ENCODE data around the gene PFN3. TPM values are rescaled to one million over a fixed set of nuclear protein-coding genes. Genes with fewer than 3 reads are reported as not detected.
"Not testable (repeated sequence)": the region's sequence is repeated elsewhere in the genome, so short reads cannot be mapped to it uniquely, and the experiment has no call there.

PFN3 gene
- total RNA-seq, 1 experiment from 2014 or later, result not detected

DNA sequence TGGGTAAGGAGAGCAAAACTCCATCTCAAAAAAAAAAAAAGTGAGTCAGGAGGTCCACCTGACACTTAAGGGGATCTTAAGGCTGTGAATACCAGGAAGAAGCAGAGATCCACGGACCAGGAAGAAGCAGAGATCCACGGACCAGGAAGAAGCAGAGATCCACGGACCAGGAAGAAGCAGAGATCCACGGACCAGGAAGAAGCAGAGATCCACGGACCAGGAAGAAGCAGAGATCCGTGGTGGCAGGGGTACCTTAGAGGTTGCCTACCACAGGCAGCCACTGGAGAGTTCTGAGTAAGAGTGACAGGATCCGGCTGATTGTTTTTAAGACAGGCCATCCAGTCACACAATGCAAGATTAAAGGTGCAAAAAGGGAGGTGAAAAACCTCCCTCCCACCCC, 20.0 kb upstream of the PFN3 start:
- H3K4me1 ChIP-seq, result peaks cover 13% of the 10 kb centered on the region
- DNase-seq; H3K36me3 ChIP-seq; H3K4me3 ChIP-seq; H3K27me3 ChIP-seq; H3K27ac ChIP-seq; H3K9me3 ChIP-seq (replicated peaks): not testable (repeated sequence)

DNA sequence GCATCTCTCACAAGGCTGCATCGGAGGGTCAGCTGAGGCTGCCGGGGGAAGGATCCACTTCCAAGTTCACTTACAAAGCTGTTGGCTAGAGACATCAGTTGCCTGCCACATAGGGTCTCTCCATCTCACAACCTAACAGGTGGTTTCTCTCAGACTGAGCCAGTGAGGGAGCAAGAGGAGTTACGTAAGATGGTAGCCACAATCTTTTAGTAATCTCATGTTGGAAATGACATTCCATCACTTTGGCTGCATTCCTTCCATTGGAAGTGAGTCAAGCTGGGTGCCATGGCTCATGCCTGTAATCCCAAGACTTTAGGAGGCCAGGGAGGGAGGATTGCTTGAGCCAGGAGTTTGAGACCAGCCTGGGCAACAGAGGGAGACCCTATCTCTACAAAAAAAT, 18.6 kb upstream of the PFN3 start:
- Histone ChIP-seq H3K36me3 (no peaks in the 10 kb centered on the region), H3K4me1 (peaks cover 16% of the 10 kb centered on the region), H3K9me3 (replicated peaks) (no peaks in the 10 kb centered on the region), H3K27me3 (no peaks in the 10 kb centered on the region), H3K27ac (no peak overlapping the region), H3K4me3 (no peak overlapping the region)
- DNase-seq, result peak; percentile 44 to 62

DNA sequence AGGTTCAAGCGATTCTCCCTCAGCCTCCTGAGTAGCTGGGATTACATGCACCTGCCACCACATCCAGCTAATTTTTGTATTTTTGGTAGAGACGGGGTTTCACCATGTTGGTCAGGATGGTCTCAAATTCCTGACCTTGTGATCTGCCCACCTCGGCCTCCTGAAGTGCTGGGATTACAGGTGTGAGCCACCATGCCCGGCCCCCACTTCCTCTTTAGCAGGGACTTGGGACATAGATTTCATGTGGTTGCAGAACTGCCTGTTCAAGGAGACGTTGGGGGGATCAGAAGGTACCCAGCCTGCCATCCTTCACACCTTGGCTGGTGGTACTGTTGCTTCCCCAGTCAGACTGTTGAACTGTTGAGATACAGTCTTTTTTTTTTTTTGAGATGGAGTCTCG, 16.6 kb upstream of the PFN3 start:
- not testable (repeated sequence) for H3K4me3 ChIP-seq; H3K27ac ChIP-seq; DNase-seq; H3K36me3 ChIP-seq; H3K9me3 ChIP-seq (replicated peaks); H3K27me3 ChIP-seq
- peaks cover 34% of the 10 kb centered on the region for H3K4me1 ChIP-seq

GRCh38 chr5:177414481-177414880, 14.0 kb upstream of the PFN3 start:
- Histone ChIP-seq H3K36me3 (no peaks in the 10 kb centered on the region), H3K4me1 (peaks cover 32% of the 10 kb centered on the region), H3K4me3 (no peak overlapping the region), H3K27ac (no peak overlapping the region), H3K27me3 (no peaks in the 10 kb centered on the region), H3K9me3 (replicated peaks) (no peaks in the 10 kb centered on the region)
- DNase-seq, result no peak

GRCh38 chr5:177412603-177413233, 12.3 kb upstream of the PFN3 start:
- H3K27ac ChIP-seq, result peak overlapping the region; percentile 79
- no peaks in the 10 kb centered on the region for H3K36me3 ChIP-seq

DNA sequence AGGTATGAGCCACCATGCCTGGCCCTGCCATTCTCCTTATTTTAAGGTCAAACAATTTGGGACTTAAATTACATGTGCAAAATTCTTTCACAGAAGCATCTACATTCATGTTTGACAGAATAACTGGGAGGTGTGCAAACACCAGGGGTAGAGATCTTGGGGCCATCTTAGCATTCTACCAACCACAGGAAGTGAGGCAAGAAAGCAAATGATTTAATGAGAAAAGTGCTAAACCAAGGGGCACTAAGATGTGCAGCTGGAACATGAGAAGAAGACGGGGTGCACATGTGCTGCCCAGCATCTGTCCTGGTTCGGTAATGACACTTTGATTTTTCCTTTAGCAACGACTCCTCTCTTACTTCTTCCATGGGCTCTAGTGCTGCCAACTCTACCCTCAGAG, 10.1 kb upstream of the PFN3 start:
- no peaks in the 10 kb centered on the region for H3K36me3 ChIP-seq
- no peak for DNase-seq

More at GRCh38 chr5:177412603-177413233, 12.3 kb upstream of the PFN3 start:
- no peaks in the 10 kb centered on the region for H3K9me3 ChIP-seq (replicated peaks)
- H3K4me1 ChIP-seq, result peaks cover 32% of the 10 kb centered on the region
- no peaks in the 10 kb centered on the region for H3K27me3 ChIP-seq
- peak; percentile 92 to 96 for DNase-seq
- H3K4me3 ChIP-seq, result no peak overlapping the region

GRCh38 chr5:177409043-177409801, 8.8 kb upstream of the PFN3 start, which contains the start of gene F12:
F12 (minus strand) TSS chr5:177409564; CDS start chr5:177409527, 37 bp downstream.
- H3K9me3 ChIP-seq (replicated peaks), result no peaks in the 10 kb centered on the region
- no peaks in the 10 kb centered on the region for H3K36me3 ChIP-seq
- H3K4me1 ChIP-seq, result peaks cover 27% of the 10 kb centered on the region
- no peaks in the 10 kb centered on the region for H3K27me3 ChIP-seq
- no peak for DNase-seq
- H3K27ac ChIP-seq, result no peak within 1 kb of the TSS
- no peak within 1 kb of the TSS for H3K4me3 ChIP-seq

More for the DNA sequence above, 10.1 kb upstream of the PFN3 start:
- Histone ChIP-seq H3K27me3 (no peaks in the 10 kb centered on the region), H3K4me3 (no peak overlapping the region), H3K9me3 (replicated peaks) (no peaks in the 10 kb centered on the region), H3K4me1 (peaks cover 32% of the 10 kb centered on the region), H3K27ac (no peak overlapping the region)

- no peak overlapping the region for H3K4me3 ChIP-seq
- H3K27me3 ChIP-seq, result no peaks in the 10 kb centered on the region
- no peak for DNase-seq
- H3K36me3 ChIP-seq, result no peaks in the 10 kb centered on the region
- H3K9me3 ChIP-seq (replicated peaks), result no peaks in the 10 kb centered on the region
- no peak overlapping the region for H3K27ac ChIP-seq
- 0 out of 2 replicates have a peak, but pooled peaks cover under 1% of the 10 kb centered on the region for H3K4me1 ChIP-seq
Measured at GRCh38 chr5:177405805-177406204, 5.3 kb upstream of the PFN3 start.

DNA sequence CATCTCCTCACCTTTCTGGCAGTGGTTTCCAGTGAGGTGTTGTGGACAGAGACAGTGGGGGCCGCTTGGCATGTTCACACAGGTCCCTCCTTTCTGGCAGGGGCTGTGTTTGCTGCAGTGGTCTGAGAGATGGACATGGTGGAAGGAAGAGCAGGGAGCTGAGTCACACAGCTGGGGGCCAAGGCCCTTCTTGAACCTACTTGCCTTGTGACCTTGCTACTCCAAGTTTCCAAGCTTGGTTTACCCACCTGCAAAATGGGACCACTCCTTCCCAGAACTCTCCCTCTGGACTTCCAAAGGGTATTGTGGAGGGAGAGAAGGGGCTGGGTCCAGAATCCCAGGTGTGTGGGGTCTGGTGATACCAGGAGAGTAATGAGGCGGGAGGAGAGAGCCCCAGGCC, 4.9 kb upstream of the PFN3 start:
- no peak overlapping the region; the same call in 1 of the 2 replicates for H3K27ac ChIP-seq
- no peaks in the 10 kb centered on the region for H3K27me3 ChIP-seq
- H3K36me3 ChIP-seq, result no peaks in the 10 kb centered on the region
- H3K4me1 ChIP-seq, result no peaks in the 10 kb centered on the region
- no peak for DNase-seq
- no peaks in the 10 kb centered on the region for H3K9me3 ChIP-seq (replicated peaks)
- H3K4me3 ChIP-seq, result no peak overlapping the region

GRCh38 chr5:177404641-177405179, 4.2 kb upstream of the PFN3 start:
- DNase-seq, result peak; percentile 36 to 49
- Histone ChIP-seq H3K9me3 (replicated peaks) (no peaks in the 10 kb centered on the region), H3K36me3 (no peaks in the 10 kb centered on the region), H3K27me3 (no peaks in the 10 kb centered on the region), H3K4me1 (no peaks in the 10 kb centered on the region), H3K4me3 (peak overlapping the region; percentile 66), H3K27ac (peak overlapping the region; percentile 53)

DNA sequence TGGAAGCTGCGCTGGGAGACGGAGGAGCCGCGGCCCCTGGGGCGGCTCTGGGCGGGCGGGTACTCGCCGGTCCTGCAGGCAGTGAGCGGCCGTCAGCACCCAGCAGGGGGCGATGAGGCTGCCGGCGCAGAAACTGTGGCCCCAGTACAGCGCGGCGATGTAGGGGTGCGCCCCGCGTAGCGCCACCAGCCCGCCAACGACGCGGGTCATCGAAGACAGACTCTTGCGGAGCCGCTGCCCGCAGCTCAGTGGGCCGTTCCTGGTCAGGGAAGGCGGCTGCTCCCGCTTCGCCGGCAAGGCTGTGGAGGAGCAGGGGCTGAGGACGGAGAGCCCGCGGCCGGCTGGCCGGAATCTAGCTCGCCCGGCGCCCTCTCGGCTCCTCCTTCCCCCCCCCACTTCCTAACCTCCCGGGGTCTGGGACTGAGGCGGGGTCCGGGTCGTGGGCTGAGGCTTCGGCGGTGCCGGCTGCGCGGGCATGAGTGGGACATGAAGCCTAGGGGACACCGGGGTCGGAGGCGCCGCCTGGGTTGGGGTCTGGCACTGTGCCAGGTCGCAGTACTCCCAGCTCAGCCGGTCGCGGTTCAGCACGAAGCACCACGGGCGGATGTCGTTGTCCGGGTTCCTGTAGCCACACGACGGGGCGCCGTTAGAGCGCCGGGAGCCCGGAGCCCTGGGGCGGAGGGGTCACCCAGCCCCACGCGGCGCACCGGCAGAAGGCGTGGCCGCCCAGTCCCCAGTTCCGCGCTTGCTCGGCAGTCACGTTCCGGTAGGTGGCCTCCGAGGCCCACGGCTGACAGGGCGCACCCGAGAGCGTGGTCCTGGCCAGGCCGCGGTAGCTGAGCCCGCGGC, 3.6 kb upstream of the PFN3 start:
- H3K4me1 ChIP-seq, result no peaks in the 10 kb centered on the region
- peak overlapping the region; percentile 53 for H3K27ac ChIP-seq
- peak; percentile 91 for DNase-seq
- no peaks in the 10 kb centered on the region for H3K27me3 ChIP-seq
- H3K36me3 ChIP-seq, result no peaks in the 10 kb centered on the region
- peak overlapping the region; percentile 66 for H3K4me3 ChIP-seq
- no peaks in the 10 kb centered on the region for H3K9me3 ChIP-seq (replicated peaks)

DNA sequence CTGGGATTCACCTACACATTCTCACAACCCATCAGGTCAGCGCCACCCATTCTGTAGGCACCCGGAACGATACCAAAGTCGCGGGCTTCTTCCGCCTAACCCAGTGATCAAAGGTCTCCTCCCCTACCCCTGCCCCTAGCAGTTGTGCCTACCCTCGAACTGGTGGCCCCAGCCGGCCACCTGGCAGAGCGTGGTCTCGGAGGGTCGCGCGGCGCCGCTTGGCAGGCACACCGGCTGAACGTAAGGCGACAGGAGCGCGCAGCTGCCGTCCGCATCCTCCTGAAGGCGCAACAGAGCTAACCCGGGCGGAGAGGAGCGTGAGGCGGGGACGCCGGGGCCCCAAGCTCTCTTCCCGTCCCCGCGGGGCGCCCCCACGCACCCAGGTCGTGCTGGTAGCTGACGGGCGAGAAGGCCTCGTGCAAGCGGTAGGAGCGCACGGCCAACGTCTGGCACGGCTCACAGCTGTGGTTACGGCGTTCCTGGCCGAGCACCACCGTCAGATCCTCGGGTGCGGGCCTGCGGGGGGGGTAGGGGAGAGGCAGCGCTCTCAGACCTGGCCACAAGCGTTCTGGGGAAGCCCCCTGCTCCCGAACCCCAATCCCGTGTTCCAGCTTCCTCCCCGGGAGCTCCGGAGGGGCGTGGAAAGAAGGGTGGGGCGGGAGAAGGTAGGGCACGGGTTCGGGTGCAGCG, 2.8 kb upstream of the PFN3 start:
- DNase-seq, result peak in 1 of 2 experiments; percentile 47
- Histone ChIP-seq H3K9me3 (replicated peaks) (no peaks in the 10 kb centered on the region), H3K27ac (peak overlapping the region; percentile 53; the same call in 1 of the 2 replicates), H3K4me1 (no peaks in the 10 kb centered on the region), H3K4me3 (peak overlapping the region; percentile 66), H3K27me3 (no peaks in the 10 kb centered on the region), H3K36me3 (no peaks in the 10 kb centered on the region)

DNA sequence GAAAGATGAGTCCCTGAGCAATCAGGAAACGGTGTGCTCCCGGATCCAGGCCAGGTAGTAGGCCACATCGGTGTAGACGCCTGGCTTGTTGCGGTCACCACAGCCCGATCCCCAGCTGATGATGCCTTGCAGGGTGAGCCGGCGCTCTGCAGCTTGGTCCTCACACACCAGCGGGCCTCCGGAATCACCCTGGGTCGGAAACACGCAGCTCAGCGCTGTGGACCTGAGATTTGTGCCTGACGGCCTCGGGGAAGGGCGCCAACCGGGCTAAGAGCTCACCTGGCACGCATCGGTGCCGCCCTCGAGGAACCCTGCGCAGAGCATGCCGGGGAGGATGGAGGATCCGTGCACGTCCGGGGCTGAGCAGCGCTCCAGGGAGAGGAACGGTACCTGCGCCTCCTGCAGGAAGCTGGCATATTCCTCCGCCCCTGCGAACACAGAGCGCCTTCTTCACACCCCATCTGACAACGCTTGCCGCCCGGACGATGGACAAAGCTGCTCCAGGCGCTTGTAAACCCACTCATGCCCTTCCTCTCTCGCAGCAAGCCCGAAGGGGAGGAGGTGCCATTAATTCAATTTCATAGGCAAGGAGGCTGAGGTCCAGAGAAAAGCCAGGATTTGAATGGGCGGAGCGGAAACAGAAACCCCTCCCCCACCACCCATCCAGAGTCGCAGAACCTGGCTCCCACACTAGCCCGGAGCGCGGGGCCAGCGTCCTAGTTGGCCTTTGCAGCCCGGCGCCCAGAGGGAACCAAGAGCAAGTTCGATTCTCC, 2.0 kb upstream of the PFN3 start:
- no peak for DNase-seq
- H3K4me3 ChIP-seq, result peak overlapping the region; percentile 66
- no peaks in the 10 kb centered on the region for H3K4me1 ChIP-seq

More for the DNA sequence above, 2.0 kb upstream of the PFN3 start:
- no peak overlapping the region for H3K27ac ChIP-seq
- H3K27me3 ChIP-seq, result no peaks in the 10 kb centered on the region
- no peaks in the 10 kb centered on the region for H3K36me3 ChIP-seq
- no peaks in the 10 kb centered on the region for H3K9me3 ChIP-seq (replicated peaks)

Data from SJCRH30 (cell line).